PC-9 (cell line): ENCODE data around the gene TRABD.

Source experiments
- EZH2 ChIP-seq: fragments of 200-600 bp; sonication (generic); IDR thresholded peaks from 2 replicates; pipeline ENCODE4 v1.8.0; 2017; ENCODE audit warnings: antibody characterized with exemption, low read depth
- TF ChIP-seq, protein P1 (sequence below): fragments of 200-600 bp; sonication (generic); conservative IDR thresholded peaks from 2 replicates; pipeline ENCODE4 v1.6.1; 2017; ENCODE audit warnings: mixed run types, antibody characterized with exemption, mild to moderate bottlenecking, moderate library complexity

DNA sequence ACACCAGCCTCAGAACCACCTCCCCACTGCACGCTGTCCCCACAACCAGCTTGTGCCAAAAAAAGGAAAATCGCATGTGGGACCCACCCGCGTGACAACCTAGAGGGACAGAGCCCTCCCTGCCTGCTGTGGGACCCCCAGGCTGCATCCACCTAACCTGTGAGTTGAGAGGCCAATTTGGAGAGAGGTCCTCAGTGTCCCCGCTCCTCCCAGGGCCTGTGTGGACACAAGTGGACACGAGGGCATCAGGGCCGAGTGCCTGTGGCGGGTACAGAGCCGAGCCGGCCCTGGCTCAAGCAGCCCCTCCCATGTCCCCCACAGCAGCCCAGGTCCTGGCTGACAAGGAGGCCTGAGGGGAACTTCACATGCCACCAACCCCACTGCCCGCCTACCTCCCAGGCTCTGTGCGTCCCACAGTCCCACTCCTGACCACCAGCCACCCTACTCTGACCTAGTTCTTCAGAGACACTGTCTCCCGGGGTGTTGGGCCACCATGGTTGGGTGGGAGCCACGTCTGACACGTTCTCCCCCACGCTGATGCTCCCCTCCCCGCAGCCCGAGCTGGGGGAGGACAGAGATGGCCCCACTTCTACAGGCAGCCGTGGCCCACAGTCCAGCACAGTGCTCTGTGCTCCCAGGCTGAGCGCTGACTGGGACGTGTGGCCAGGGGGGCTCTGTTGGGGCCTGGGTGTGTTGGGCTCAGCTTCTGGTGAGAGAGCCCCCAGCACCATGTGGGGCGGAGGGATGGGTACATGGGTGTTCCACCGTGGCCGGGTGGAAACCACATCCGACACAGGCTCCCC, 34.3 kb downstream of the TRABD start:
- TF ChIP-seq, protein P1, sequence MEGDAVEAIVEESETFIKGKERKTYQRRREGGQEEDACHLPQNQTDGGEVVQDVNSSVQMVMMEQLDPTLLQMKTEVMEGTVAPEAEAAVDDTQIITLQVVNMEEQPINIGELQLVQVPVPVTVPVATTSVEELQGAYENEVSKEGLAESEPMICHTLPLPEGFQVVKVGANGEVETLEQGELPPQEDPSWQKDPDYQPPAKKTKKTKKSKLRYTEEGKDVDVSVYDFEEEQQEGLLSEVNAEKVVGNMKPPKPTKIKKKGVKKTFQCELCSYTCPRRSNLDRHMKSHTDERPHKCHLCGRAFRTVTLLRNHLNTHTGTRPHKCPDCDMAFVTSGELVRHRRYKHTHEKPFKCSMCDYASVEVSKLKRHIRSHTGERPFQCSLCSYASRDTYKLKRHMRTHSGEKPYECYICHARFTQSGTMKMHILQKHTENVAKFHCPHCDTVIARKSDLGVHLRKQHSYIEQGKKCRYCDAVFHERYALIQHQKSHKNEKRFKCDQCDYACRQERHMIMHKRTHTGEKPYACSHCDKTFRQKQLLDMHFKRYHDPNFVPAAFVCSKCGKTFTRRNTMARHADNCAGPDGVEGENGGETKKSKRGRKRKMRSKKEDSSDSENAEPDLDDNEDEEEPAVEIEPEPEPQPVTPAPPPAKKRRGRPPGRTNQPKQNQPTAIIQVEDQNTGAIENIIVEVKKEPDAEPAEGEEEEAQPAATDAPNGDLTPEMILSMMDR = no peak
- no peak for TF ChIP-seq EZH2
